ENCODE results near the gene TMEM229A.
"Not testable (repeated sequence)": the region's sequence is repeated elsewhere in the genome, so short reads cannot be mapped to it uniquely, and the experiment has no call there.

TMEM229A gene

DNA sequence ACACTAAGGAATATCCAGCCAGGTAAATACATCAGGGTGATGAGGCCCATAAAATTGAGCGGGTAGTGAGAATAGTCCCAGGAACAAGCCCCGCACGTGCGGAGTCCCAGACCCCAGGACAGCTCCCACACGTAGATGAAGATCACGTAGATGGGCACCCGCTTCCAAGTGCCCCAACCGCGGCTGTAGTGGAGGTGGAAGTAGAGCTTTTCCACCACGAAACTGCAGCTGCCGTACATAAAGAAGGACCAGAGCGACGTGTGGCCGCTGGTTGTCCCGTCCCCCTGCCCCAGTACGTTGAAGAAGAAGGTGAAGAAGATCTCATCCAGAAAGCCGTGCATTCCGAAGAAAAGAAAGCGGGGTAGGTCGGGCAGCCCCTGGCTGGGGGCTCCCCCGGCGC lies 948 bp downstream of the TMEM229A start:
- DNase-seq = no peak

DNA sequence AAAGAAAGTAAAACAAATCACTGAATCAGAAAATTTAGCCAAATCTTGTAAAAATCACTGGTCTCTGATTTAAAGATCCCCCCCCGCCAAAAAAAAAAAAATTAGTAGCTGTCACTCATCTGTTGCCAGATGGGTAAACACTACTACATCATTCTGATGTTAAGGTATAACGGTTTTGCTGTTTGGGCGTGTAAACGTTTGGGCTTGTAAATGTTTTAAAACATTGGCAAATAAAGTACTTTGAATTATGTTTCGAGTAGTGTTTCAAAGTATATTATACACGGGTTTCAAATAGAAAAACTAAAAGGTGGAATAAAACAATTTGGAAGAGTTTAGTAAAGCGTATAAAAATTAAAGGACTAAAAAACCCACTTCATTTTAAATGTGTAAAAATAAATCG lies 1.5 kb downstream of the TMEM229A start:
- DNase-seq = no peak

DNA sequence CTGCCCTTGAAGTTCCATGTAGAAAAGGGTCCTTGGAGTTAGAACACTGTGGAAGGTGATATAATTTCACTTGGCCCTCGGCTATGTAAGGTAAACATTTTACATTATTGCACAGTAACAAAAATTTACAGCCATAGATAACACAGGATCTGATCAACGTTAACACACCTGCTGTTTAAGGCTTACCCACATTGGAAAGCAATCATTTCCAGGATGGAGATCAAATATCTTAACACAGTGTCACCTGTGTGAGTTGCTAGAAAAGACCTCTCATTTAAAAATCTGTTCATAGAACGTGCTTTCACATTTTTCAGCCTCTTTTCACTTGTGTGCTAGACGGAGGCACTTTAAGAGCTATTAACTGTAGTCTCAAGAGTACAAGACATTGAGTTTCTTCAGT lies 1.9 kb downstream of the TMEM229A start:
- DNase-seq = no peak

DNA sequence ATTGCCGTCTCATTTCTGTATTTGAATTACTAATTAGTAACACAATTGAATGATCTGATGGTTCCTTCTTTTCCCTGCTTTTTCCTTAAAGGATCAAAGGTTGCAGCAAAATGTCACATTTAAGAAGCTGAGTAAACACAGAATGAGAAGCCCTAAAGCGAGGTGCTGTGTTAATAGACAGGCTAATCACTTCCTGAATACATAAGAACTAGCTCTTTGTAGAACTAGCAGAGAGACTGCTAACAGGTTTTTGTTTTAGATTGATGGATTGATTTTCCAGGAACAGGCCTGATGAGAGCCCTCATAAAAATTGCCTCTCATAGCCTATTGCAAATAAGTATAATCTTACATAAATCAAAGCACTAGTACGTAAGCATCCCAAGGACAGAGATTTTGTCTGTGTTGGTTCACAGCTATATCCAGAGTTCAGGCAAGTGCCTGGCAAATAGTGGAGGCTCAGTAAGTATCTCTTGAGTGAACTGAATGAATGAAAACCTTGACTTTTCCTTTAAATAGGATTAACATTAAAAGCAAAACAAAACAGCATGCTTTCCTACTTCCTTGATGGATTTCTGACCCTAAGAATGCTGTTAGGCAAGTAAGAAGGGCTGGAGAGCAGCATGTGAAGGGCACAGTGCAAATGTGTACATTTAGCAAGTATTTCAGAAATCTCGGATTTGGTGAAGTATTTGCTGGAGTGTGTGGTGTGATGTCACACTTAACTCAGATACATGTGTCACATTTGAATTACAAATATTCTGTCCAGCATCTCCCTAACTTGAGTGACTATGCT lies 3.3 kb downstream of the TMEM229A start:
- DNase-seq = no peak

DNA sequence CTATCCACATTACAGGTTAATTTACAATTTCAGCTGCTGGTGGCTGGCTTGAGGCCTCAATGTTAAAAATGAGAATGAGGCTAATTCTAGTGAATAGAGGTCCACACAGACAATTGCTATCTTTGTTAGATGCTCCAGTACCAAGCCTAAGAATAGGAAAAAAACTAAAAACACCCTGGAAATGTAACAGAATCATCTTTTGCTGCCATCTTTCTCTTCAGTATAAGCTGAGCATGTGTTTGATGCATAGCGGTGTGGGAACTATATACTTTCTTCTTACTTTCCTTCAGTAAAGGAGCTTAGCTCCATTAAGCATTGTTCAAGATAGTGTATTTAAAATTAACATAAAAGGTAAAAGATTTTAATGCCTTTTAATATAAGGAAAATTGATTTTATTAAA lies 5.6 kb downstream of the TMEM229A start:
- no peak for DNase-seq

DNA sequence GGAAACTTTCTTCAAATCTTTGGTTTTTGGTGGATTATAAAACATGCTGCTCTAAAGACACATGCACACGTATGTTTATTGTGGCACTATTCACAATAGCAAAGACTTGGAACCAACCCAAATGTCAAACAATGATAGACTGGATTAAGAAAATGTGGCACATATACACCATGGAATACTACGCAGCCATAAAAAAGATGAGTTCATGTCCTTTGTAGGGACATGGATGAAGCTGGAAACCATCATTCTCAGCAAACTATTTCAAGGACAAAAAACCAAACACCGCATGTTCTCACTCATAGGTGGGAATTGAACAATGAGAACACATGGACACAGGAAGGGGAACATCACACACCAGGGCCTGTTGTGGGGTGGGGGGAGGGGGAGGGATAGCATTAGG lies 8.5 kb downstream of the TMEM229A start:
- not testable (repeated sequence) for DNase-seq

DNA sequence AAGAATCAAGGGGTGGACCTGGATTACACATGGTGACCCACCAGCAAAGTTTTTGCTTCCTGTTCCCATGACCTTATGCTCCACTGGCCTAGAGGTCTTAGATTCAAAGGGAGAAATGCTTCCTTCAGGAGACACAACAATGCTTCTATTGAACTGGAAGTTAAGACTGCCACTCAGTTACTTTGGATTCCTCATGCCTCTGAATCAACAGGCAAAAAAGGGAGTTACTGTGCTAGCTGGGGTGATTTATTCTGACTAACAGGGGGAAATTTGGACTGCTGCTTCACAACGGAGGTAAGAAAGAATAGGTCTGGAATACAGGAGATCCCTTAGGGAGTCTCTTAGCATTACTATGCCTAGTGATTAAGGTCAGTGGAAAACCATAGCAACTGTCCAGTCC lies 10.3 kb downstream of the TMEM229A start:
- no peak for DNase-seq

DNA sequence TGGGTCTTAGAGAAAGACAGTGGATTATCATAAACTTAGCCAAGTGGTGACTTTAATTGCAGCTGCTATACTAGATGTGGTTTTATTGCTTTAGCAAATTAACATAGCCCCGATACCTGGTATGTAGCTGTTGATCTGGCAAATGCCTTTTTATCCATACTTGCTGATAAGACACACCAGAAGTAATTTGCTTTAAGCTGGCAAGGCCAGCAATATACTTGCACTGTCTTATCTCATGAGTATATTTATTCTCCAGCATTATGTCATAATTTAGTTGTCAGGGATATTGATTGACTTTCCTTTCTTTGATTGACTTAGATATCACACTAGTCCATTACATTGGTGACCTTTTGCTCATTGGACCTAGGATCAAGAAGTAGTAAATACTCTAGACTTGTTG lies 12.8 kb downstream of the TMEM229A start:
- DNase-seq = no peak

DNA sequence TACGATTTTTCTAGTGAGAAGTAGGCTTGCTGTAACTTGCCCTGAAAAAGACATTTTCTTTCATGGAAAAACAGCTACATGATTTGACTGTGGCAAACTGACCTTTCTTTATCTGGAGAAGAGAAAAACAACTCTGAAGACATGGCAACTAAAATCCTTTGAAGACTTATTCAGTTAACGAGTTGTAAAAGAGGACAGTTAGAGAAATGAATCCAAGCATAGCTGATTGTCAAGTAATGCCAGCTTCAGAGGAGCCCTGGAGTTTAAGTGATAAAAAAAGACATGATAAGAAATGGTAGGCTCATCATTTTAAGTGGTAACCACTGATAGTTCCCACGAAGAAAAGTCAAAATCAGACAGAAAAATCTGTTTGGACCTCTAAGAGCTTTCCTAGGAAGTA lies 19.6 kb downstream of the TMEM229A start:
- no peak for DNase-seq

DNA sequence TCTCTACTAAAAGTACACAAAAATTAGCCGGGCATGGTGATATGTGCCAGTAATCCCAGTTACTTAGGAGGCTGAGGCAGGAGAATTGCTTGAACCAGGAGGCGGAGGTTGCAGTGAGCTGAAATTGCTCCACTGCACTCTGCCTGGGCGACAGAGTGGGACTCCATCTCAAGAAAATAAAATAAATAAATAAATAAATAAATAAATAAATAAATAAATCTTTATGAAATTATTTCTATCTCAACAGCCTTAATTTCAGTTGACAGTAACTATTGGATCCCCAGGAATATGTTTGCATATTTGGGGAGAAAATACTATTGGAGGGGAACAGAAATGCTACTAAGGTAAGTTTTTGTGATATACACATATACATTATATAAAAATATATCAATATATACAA lies 20.0 kb downstream of the TMEM229A start:
- no peak for DNase-seq

DNA sequence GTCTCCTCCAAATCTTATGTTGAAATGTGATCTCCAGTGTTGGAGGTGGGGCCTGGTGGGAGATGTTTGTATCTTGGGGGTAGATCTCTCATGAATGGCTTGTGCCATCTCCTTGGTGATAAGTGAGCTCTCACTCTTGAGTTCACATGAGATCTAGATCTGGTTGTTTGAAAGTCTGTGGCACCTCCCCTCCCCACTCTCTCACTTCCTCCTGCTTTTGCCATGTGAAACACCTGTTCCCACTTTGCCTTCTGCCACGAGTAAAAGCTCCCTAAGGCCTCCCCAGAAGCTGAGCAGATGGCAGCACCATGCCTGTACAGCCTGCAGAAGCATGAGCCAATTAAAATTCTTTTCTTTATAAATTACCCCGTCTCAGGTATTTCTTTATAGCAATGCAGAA lies 23.5 kb downstream of the TMEM229A start:
- DNase-seq = no peak

DNA sequence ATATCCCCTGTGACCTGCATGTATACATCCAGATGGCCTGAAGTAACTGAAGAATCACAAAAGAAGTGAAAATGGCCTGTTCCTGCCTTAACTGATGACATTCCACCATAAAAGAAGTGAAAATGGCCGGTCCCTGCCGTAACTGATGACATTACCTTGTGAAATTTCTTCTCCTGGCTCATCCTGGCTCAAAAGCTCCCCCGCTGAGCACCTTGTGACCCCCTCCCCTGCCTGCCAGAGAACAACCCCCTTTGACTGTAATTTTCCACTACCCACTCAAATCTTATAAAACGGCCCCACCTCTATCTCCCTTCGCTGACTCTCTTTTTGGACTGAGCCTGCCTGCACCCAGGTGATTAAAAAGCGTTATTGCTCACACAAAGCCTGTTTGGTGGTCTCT lies 24.6 kb downstream of the TMEM229A start:
- DNase-seq = not testable (repeated sequence)

DNA sequence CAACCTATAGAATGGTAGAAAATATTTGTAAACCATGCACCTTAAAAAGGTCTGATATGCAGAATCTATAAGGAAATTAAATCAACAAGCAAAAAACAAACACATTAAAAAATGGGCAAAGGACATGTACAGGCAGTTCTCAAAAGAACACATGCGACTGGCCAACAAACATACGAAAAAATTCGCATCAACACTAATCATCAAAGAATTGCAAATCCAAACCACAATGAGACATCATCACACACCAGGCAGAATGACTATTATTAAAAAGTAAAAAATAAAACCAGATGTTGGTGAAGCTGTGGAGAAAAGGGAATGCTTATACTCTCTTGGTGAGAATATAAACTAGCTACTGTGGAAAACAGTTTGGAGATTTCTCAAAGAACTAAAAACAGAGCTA lies 33.2 kb downstream of the TMEM229A start:
- no peak for DNase-seq

DNA sequence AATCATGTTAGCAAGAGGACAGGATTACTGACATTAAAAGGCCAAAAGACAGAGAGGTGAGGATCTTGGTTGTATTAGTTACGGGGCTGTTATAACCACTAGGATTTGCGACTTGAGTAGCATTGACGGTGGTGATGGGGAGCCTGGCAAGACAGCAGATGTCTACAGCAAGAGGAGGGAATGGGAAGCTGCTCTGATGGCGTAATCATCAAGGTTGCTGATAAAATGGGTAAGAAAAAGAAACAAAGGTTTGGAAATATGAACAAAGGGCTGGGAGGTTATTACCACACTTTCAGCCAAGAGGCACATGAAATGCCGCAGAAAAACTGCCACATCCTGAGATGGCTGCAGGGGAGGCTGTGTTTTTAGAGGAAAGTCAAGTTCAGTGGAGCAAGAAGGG lies 33.9 kb downstream of the TMEM229A start:
- no peak for DNase-seq

DNA sequence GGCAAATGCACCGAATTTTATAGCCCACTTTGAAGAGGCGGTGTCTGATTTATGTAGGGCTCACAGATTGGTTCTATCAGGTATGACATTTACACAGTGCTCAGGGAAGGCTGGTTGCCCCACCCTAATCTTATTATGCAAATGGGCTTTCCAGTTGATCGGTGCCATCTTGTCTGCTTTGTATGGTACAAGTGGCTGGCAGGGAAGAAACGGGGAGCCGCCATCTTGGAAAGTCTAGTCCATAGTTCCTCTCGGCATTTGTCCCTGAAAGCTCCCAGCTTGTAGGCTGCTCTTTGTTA lies 36.6 kb downstream of the TMEM229A start:
- no peak for DNase-seq

DNA sequence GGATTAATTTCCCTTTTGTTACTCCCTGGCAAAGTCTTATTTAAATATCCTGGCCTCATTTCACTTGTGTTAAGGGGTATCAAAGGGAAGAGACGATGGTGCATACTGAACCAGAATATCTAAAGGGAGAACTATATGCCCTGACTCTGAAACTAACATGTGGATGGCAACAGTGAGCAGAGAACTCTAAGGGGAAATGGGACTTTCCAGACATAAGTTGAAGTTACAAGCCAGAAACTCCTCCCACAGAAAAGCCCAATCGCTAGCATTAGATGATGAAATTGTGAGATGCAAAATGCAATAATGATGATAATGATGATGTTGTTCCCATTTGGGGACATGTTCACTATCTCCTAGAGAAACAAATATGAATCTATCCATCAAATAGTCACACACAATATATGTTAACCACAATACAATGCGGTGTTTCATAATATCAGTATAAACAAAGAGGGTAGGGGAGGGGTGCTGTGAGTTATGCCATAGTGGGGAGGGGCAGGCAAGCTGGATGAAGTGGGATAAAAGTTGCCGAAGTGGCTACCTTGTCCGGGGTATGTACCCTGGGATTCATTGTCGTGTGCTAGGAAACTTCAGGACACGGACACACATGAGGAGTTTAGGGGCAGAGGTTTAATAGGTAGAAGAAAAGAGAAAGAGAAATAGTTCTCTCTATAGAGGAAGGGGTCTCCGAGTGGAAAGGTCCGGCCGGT lies 37.1 kb downstream of the TMEM229A start:
- DNase-seq = no peak

DNA sequence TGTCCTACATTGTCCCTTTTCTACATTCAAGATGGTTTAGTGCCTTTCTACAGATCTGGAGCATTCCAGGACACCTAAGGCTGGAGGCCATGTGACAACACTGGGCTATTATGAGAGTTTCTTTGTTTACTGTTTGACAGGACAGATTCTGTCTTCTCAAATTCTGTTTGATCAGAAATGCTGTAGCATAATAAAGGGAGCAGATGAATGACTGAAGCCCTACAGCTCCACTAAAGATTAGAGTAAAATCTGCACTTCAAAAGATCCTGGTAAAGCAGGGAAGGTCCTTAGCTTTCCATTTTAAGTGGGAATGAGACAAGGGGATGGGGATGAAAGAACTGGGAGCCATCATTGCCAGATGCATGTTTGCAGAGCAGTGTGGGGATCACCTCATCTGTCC lies 38.4 kb downstream of the TMEM229A start:
- no peak for DNase-seq

DNA sequence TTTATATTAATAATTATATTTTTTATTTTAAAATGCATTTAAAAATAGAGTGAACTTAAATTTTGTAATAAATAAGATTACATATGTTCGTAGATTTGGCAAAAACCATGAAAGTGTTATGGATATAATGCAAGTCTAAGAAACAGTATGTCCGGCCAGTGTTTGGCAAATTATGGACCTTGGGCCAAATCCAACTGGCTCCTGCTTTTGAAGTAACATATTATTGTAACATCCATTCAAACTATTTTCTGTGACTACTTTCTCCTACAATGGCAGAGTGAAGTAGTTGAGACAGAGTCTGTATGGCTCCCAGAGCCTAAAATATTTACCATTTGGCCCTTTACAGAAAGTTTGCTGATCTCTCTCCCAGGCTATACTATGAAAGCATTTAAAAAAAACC lies 38.9 kb downstream of the TMEM229A start:
- DNase-seq = no peak

DNA sequence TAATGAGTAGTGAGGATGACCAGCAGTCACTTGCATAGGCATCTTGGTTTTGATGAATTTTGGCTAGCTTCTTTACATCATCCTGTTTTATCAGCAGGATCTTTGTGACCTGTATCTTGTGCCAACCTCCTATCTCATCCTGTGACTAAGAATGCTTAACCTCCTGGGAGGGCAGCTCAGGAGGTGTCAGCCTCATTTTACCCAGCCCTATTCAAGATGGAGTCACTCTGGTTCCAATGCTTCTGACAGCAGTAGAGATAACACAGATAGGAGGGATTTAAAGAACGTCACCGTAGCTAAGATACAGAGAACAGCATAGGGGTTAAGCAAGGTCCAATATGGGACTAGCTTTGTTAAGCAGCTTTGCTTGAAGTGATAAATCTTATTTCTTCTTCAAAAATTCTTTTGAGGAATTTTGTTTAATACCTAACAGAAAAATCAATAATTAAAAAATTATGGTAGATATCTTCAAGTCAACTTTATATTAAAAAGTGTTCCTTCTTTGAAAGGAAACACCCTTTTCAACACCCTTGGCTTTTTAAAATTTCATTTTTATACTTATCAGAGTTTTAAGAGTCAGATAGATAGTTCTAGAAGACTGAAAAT lies 39.9 kb downstream of the TMEM229A start:
- no peak for DNase-seq

DNA sequence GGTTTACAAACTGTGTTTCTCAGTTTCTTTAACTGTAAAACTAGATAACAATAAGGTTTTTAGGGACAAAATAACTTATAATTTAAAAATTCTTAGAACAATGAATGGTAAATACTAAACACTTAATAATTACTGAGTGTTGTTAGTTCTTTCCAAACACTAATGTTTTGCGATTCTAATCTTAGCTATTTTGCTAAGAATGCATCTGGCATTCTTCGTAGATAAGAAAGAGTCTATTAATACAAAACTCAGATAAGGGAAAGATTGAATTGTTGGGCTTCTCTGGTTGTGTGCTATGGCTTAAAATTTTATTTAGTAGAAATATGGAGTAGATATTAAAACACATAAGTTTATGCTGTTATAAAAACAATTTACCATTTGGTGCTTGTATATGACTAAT lies 45.4 kb downstream of the TMEM229A start:
- no peak for DNase-seq

Measured in activated CD4-positive, alpha-beta T cell treated with anti-CD3 and anti-CD28 coated beads for 1 hour (primary cell).